Measurements from ENCODE around the gene TP53I3. TPM values are rescaled to one million over a fixed set of nuclear protein-coding genes. Genes with fewer than 3 reads are reported as not detected.
A peak's percentile ranks its signal among the peaks of the same experiment; 100 is the strongest.

TP53I3 gene
- total RNA-seq, 1 donor from 2014 or later, result 81.5 TPM

GRCh38 chr2:24050041-24050979 is 34.3 kb downstream of the TP53I3 start:
- Mint-ChIP-seq H3K27me3 (ENCODE audit: unreplicated experiment) (peaks cover 4% of the 10 kb centered on the region), H3K27ac (ENCODE audit: unreplicated experiment) (no peak overlapping the region), H3K9me3 (ENCODE audit: unreplicated experiment) (no peaks in the 10 kb centered on the region), H3K4me3 (ENCODE audit: unreplicated experiment) (peak overlapping the region; percentile 69), H3K4me1 (ENCODE audit: unreplicated experiment) (peaks cover 15% of the 10 kb centered on the region), H3K36me3 (ENCODE audit: low read depth, unreplicated experiment) (peaks cover 10% of the 10 kb centered on the region)
- peak; percentile 46 for DNase-seq (ENCODE audit: low spot score)
- TF ChIP-seq, protein P1, sequence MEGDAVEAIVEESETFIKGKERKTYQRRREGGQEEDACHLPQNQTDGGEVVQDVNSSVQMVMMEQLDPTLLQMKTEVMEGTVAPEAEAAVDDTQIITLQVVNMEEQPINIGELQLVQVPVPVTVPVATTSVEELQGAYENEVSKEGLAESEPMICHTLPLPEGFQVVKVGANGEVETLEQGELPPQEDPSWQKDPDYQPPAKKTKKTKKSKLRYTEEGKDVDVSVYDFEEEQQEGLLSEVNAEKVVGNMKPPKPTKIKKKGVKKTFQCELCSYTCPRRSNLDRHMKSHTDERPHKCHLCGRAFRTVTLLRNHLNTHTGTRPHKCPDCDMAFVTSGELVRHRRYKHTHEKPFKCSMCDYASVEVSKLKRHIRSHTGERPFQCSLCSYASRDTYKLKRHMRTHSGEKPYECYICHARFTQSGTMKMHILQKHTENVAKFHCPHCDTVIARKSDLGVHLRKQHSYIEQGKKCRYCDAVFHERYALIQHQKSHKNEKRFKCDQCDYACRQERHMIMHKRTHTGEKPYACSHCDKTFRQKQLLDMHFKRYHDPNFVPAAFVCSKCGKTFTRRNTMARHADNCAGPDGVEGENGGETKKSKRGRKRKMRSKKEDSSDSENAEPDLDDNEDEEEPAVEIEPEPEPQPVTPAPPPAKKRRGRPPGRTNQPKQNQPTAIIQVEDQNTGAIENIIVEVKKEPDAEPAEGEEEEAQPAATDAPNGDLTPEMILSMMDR (IDR thresholded peaks at IDR 0.05; ENCODE audit: unreplicated experiment), result no peak

DNA sequence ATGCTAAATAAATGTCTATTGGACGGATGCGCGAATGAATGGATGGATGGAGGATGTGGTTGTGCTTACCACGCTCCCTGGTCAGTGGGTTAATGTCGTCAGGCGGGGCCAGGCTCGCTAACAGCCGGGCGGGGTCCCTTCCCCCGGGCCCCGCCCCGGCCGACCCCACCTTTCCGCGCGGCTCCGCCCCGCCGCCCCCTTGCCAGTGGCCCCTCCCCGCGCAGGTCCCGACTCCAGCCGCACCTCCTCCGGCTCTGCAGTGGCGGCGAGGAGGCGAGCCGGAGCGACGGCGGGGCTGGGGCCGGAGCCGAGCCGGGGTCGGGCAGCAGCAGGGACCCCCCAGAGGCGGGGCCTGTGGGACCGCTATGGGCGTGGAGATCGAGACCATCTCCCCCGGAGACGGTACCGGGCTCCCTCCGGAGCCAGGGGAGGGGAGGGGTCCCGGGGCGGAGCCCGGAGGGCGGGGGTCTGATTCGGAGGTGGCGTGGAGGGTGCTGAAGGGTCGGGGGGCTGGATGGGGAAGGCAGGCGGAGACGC is 35.1 kb downstream of the TP53I3 start, which contains the start of gene FKBP1B:
Gene FKBP1B (plus strand): TSS at position 257 of the 537 bp plus-strand sequence. CDS start 109 bp downstream, at position 366.
- no peaks in the 10 kb centered on the region for H3K9me3 Mint-ChIP-seq (ENCODE audit: unreplicated experiment)
- H3K4me3 Mint-ChIP-seq (ENCODE audit: unreplicated experiment), result peak within 1 kb of the TSS; percentile 95
- TF ChIP-seq, protein P1 (IDR thresholded peaks at IDR 0.05; ENCODE audit: unreplicated experiment), result no peak
- H3K27me3 Mint-ChIP-seq (ENCODE audit: unreplicated experiment), result peaks cover 3% of the 10 kb centered on the region
- peak; percentile 65 for DNase-seq (ENCODE audit: low spot score)
- peaks cover 19% of the 10 kb centered on the region for H3K4me1 Mint-ChIP-seq (ENCODE audit: unreplicated experiment)
- peaks cover 7% of the 10 kb centered on the region for H3K36me3 Mint-ChIP-seq (ENCODE audit: low read depth, unreplicated experiment)
- peak within 1 kb of the TSS; percentile 57 for H3K27ac Mint-ChIP-seq (ENCODE audit: unreplicated experiment)

DNA sequence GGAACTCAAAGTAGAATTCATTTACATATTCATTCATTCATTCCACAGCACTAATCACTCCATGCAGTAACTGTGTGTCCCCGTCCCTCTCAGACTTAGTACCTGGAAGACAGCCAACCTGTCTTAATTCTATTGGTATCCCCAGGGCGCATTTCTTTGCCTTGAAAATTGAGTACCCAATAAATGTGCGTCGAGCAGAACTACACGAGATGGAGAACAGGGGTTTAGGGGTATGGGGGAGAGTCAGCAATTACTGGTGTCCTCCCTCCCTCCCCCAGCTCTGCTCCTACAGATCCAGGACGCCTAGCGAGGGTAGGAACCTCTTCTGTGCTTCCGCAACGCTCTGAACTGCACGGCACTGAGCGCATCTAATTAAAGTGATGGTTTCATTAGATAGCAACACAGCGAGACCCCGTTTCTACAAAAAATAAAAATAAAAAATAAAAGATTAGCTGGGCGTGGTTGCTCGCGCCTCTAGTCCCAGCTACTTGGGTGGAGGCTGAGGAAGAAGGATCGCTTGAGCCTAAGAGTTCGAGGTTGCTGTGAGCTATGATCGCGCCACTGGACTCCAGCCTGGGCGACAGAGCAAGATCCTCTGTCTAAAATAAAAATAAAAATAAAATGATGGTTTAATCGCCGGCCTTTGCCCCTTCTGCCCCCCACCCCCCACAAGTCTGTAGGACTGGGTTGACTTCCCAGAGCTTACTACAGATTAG is 35.7 kb downstream of the TP53I3 start:
- TF ChIP-seq, protein P1 (IDR thresholded peaks at IDR 0.05; ENCODE audit: unreplicated experiment), result no peak
- Mint-ChIP-seq H3K27me3 (ENCODE audit: unreplicated experiment) (peaks cover 3% of the 10 kb centered on the region), H3K4me1 (ENCODE audit: unreplicated experiment) (peaks cover 19% of the 10 kb centered on the region), H3K36me3 (ENCODE audit: low read depth, unreplicated experiment) (peaks cover 3% of the 10 kb centered on the region), H3K27ac (ENCODE audit: unreplicated experiment) (peak overlapping the region; percentile 57), H3K9me3 (ENCODE audit: unreplicated experiment) (no peaks in the 10 kb centered on the region), H3K4me3 (ENCODE audit: unreplicated experiment) (peak overlapping the region; percentile 95)
- no peak for DNase-seq (ENCODE audit: low spot score)

DNA sequence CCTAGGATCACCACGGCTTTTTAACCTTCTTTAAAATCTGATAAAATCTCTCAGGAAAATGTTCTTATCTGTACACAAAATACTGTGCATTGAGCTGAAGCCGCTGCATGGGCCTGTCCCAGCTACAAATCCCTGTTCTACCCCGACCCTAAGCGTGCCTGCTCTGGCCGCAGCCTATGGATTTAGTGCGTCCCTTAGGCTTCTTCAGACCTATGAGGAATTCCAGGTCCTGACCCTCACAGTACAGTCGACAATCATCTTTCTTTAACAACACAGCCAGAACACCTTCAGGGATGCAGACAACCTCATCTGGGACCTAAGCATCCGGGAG is 37.0 kb downstream of the TP53I3 start:
- no peaks in the 10 kb centered on the region for H3K9me3 Mint-ChIP-seq (ENCODE audit: unreplicated experiment)
- peaks cover 19% of the 10 kb centered on the region for H3K4me1 Mint-ChIP-seq (ENCODE audit: unreplicated experiment)
- H3K36me3 Mint-ChIP-seq (ENCODE audit: low read depth, unreplicated experiment), result peaks cover 7% of the 10 kb centered on the region
- peaks cover 3% of the 10 kb centered on the region for H3K27me3 Mint-ChIP-seq (ENCODE audit: unreplicated experiment)
- DNase-seq (ENCODE audit: low spot score), result no peak
- TF ChIP-seq, protein P1 (IDR thresholded peaks at IDR 0.05; ENCODE audit: unreplicated experiment), result no peak
- no peak overlapping the region for H3K27ac Mint-ChIP-seq (ENCODE audit: unreplicated experiment)
- peak overlapping the region; percentile 99 for H3K4me3 Mint-ChIP-seq (ENCODE audit: unreplicated experiment)

Measured in endothelial cell (in vitro differentiated cells).